RPMI7951 (cell line): Measurements from ENCODE around the gene C10orf71. TPM values are rescaled to one million over a fixed set of nuclear protein-coding genes. Genes with fewer than 3 reads are reported as not detected.
A peak's percentile ranks its signal among the peaks of the same experiment; 100 is the strongest.

Experiments used
- DNase-seq: peaks from one replicate; pipeline ENCODE4 v3.0.0-alpha.2; 2012; ENCODE audit warnings: low read depth
- total RNA-seq: library from RNA; depleted of rRNA; stranded (reverse); fragments of >200 nt; shearing (Covaris generic); gene quantifications from 2 replicates; pipeline ENCODE4 v1.2.3, GENCODE V29; 2014

C10orf71 gene
- total RNA-seq, 1 experiment from 2014 or later: not detected

GRCh38 chr10:49274886-49275285 is 24.1 kb upstream of the C10orf71 start:
- DNase-seq: no peak

GRCh38 chr10:49275896-49276295 is 23.1 kb upstream of the C10orf71 start:
- no peak for DNase-seq

DNA sequence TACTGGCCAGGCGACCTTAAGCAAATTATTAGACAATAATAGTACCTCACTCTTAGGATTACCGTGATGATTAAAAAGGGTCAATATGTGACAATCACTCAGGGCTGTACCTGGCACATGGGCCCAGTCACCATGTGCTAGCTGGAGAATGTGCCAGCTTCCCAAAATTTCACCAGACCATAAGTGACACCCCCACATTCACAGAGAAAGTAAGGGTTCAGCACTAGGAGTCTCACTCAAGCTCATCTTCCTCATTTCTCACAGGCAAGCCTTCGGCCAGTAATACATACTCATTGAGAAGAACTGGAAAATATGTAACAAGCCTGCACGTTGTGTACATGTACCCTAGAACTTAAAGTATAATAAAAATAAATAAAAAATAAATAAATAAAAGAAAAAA is 22.4 kb upstream of the C10orf71 start:
- no peak for DNase-seq

DNA sequence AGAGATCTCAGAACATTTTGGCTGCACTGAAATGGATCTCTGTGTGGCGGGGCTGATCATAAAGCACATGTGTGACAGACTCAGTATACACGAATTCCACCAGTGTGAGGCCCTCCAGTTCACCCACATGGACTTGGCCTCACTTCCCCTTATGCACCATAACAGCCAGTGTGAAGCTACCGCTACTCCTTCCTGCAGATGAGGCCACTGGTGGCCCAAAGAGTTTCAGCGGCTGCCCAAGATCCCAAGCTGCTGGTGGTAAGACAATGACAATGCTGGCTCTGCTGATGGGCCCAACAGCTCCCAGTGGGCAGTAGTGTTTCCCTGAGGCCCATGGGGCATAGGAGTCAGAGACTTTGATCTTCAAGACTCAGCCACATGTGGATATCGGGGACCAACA is 21.0 kb upstream of the C10orf71 start:
- no peak for DNase-seq

- DNase-seq: no peak
Observed at GRCh38 chr10:49278497-49278981, 20.4 kb upstream of the C10orf71 start.

DNA sequence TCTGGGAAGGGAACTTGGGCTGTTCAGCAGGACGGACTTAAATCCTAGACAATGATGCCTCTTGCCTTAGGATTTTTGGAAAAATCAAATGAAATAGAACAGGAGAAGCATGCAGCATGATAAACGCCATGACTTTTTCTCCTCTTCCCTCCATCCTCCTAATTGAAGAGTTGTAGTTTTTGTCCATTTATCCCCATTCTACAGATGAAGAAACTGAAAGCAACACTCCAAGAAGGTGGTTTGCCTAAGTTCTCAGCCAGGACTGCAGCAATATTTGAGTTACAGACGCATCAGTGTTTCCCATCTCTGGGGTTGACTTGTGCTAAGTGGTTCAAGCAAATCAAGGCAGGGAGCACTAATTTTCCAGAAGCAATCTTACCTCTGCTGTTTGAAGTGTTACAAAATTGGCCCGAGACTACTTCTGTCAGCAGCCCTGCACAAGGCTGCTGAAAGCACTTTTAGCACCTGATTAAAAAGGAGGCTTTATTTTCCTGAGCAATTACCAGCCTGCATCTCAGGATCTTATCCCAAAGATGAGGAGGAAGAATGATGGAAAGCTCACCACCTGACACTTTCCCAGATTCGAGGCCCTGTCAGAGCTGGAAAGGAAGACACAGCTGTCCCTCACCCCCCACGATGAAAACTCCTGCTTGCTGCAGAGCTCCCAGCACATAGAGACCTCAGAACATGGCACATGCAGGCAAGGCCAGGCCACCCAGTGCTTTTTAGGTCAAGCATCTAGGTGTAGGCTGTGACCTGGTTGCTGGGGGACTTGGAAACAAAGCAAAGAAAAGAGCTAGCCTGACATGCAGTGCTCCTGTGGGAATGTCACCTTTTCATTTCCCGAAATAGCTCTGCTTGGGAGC is 19.7 kb upstream of the C10orf71 start:
- DNase-seq: no peak

DNA sequence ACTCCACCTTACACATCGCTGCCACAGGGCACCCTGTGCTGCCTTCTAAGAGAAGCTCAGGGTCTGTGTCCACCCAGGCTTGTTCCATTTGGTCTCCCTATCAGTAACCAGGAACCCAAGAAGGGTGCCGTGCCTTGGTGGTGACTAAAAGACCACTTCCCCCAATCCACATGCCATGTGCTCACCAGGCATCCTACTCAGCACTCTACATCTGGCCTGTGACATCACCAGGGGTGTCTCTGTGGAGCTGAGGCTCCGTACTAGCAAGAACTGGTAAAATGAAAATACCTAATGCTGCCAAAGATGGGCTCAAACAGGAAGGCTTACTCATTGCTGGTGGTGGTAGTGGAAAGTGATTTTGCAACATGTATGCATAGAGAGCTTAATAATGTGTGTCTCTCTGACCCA is 19.0 kb upstream of the C10orf71 start:
- DNase-seq: peak; percentile 74

DNA sequence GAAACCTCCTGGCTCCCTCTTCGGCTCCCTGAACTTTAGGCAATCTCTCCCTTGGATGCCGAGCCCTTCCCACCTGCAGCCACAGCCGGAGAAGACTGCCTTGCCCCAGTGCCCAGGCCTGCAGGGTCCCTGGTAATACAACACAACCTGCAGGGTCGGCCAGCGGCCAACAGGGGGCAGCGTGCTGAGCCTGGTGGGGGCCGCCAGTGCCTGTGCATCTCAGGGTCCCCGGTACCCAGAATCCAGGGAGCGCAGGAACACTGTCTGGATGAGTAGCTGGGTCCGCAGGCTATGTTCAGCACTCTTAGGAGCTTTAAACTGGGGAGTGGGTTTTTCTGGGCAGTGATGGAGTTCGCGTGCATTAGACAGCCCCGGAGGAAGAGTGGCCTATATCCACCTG is 17.5 kb upstream of the C10orf71 start:
- no peak for DNase-seq

DNA sequence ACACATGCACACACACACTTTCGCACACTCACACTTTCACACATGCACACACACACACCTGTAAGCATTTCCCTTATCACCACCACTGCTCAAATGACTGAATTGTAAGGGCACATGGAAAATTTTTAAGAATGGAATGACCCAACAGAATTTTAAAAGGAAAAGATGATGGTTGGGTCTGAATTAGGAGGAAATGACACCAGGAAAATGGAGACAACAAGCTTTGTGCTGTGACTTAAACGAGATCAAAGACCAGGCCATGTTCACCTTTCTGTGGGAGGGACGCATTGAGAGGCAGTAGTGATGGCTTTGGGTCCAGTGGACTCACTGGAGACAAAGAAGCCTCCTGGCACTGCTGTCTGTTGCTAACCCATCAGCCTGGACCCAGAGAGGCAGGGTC is 16.7 kb upstream of the C10orf71 start:
- DNase-seq: no peak

DNA sequence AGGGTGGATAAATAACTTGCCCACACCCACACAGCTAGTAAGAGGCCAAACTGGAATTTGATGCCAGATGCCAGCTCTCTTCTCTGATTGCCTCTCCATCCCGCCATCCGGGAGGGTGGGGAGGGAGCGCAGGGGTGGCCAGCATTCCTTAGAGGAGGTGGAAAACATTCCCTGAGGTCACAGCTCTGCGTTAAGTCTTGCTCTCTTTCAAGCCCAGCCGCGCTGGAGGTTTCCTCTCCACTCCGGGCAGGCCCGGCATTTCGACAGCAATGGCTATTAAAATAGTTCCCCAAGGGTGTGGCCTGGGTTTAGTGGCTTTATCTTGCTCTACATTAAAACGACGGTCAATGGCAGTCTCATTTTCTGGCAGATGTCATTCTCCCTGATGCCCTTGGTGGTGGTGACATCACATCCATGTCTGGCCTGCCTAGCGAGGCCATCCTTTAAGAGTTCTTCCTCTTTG is 16.1 kb upstream of the C10orf71 start:
- peak; percentile 33 for DNase-seq

GRCh38 chr10:49283491-49283890 is 15.5 kb upstream of the C10orf71 start:
- no peak for DNase-seq

GRCh38 chr10:49284356-49284755 is 14.6 kb upstream of the C10orf71 start:
- no peak for DNase-seq

DNA sequence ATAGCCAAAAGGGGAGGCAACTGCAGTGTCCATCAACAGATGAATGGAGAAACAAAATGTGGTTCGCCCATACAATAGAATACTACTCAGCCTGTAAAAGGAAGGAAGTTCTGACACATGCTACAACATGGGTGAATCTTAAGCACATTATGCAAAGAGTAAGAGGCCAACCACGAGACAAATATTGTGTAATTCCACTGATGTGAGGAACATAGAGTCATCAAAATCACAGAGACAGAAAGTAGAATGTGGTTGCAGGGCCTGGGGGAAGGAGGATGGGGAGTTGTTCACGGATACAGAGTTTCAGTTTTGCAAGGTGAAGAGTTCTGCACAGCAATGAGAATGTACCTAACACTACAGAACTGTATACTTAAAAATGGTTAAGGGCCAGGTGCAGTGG is 13.7 kb upstream of the C10orf71 start:
- DNase-seq: peak; percentile 8

DNA sequence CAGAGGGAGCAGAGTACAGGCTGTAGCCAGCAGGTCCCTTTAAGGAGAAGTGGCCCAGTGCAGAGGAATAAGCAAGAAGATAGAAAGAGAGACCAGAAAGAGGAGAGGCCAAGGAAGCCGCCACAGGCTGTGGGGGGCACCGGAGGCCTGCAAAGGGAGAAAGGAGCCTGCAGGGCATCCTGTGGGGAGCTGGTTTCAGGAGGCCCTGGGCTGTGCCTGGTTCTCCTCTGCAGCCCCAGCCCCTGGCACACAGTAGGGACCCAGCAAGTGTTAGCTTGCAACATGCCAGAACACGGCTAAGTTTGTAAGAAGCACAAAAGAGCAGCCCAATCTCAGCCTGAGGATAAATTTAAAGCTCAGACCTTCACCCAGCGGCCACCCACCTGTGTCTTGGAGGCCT is 12.3 kb upstream of the C10orf71 start:
- no peak for DNase-seq

GRCh38 chr10:49287689-49288340 is 11.2 kb upstream of the C10orf71 start:
- no peak for DNase-seq

GRCh38 chr10:49288341-49289065 is 10.5 kb upstream of the C10orf71 start:
- peak; percentile 8 for DNase-seq

DNA sequence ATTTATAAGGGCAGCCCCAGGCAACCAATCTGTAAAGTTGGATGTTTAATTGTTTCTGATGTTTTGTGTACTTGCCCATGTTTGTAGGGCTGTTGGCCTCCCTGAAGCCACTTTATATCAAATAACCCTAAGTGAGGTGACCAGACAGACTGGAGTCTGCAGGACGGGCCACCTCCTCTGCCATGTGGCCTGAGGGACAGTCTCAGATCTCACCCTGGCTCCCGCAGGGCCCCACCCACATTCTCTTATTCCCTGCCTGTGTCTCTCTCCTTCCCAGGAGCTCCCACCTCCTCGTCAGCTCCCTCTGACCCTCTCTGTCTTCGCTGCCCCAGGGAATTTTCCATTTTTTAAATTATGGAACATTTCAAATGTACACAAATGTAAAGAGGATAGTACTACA is 9.5 kb upstream of the C10orf71 start:
- DNase-seq: no peak

DNA sequence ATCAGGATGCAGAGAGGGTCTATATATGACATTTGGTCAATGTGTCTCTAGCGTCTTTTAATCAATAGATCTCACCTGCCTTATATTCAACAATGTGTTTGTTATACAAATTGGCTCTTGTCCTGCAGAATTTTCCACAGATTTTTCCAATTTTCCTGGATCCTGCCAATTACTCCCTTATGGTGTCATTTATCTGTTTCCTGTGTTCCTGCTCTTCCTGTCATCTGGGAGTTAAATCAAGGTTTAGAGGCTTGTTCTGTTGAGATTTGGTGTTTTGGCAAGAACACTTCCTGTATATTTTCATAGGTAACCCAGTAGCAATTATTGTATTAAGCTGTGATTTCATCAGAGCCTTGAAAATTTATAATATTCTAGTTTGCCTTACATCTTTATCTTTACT is 8.8 kb upstream of the C10orf71 start:
- no peak for DNase-seq

DNA sequence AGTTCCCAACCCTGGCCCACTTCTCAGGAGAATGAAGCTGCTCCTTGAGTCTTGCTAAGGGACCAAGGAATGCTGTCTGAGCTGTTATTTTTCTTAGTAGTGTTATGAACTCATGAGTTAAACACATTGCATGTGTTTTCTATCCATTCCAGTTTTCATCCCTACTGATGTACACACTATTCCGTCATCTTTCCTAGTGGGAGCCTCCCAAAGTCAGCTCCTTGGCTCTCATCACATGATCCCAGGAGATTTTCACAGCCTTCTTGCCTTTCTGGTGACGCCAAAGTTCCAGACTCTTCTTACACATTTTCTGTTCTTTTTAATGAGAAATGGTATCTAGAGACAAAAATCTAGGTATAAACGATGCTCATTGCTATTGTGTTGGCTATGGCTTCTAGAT is 8.4 kb upstream of the C10orf71 start:
- no peak for DNase-seq

DNA sequence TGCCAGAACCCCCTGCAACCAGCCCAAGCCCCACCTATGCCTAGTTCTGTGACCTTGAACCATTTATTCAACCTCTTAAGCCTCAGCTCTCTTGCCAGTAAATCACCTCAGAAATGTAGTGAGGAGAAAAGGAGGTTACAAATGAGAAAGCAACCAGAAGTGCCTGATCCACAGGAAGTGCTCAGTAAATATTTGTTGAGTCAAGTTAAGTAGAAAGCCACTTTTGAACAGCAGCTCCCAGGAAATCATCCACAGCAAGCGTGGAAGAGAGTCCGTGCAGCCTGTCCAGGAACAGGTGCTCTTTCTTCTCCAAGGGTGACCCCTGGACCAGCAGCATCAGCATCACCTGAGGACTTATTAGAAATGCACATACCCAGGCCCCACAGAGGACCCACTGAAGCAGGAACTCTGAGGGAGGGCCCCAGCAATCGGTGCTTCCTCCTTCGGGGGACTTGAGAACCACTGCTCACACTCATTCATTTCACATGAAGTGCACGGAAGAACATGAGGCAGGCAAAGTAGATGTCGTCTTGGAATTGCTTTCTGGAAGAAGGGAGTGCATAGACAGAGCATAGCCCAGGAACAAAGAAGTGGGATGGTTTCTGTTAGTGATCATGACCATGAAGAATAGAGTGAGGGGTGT is 6.3 kb upstream of the C10orf71 start:
- no peak for DNase-seq

GRCh38 chr10:49293208-49293603 is 5.8 kb upstream of the C10orf71 start:
- no peak for DNase-seq

GRCh38 chr10:49294731-49295130 is 4.2 kb upstream of the C10orf71 start:
- no peak for DNase-seq
